22Rv1 (cell line): Measurements from ENCODE around the gene RASSF5.

Experiments
- CTCF ChIP-seq: fragments of 450-650 bp; IDR thresholded peaks from 2 replicates; pipeline ENCODE4 v1.5.1; 2017; ENCODE audit warnings: mild to moderate bottlenecking
- ZFX ChIP-seq: fragments of 450-650 bp; IDR thresholded peaks from 2 replicates; pipeline ENCODE4 v1.6.1; 2017; ENCODE audit warnings: antibody characterized with exemption, borderline replicate concordance

- TF ChIP-seq CTCF (no peak), ZFX (no peak)
Observed at GRCh38 chr1:206495011-206495461, 12.3 kb upstream of the RASSF5 start.
